HG02840 (cell line): ENCODE data around the gene PAM.
"Not testable (repeated sequence)": the region's sequence is repeated elsewhere in the genome, so short reads cannot be mapped to it uniquely, and the experiment has no call there.

Source experiments
- ATAC-seq: cut with Tn5 transposase; IDR thresholded peaks from one replicate; pipeline ENCODE4 v1.9.1; 2021; ENCODE audit warnings: mild to moderate bottlenecking, moderate library complexity, moderate number of reproducible peaks; ENCODE audit not compliant: unreplicated experiment, low FRiP score

PAM gene

GRCh38 chr5:102888483-102888882, 133.4 kb downstream of the PAM start:
- ATAC-seq: no peak

GRCh38 chr5:102889033-102889432, 133.9 kb downstream of the PAM start:
- ATAC-seq: no peak

GRCh38 chr5:102890133-102890532, 135.0 kb downstream of the PAM start:
- no peak for ATAC-seq

GRCh38 chr5:102891175-102891574, 136.1 kb downstream of the PAM start:
- ATAC-seq: no peak

- ATAC-seq: no peak
These were observed 138.8 kb downstream of the PAM start for GRCh38 chr5:102893942-102894341.

GRCh38 chr5:102895234-102895633, 140.1 kb downstream of the PAM start:
- no peak for ATAC-seq

GRCh38 chr5:102895976-102896375, 140.9 kb downstream of the PAM start:
- ATAC-seq: no peak

GRCh38 chr5:102901424-102902134, 146.5 kb downstream of the PAM start:
- no peak for ATAC-seq

GRCh38 chr5:102902135-102902448, 147.0 kb downstream of the PAM start:
- no peak for ATAC-seq

GRCh38 chr5:102902647-102903046, 147.5 kb downstream of the PAM start:
- no peak for ATAC-seq

- ATAC-seq: no peak
These were observed 148.2 kb downstream of the PAM start for GRCh38 chr5:102903074-102903871.

- no peak for ATAC-seq
These were observed 150.0 kb downstream of the PAM start for GRCh38 chr5:102905056-102905455.

- not testable (repeated sequence) for ATAC-seq
These were observed 152.0 kb downstream of the PAM start for GRCh38 chr5:102907099-102907498.

- no peak for ATAC-seq
These were observed 155.4 kb downstream of the PAM start for GRCh38 chr5:102910240-102911226.

GRCh38 chr5:102911973-102912372, 156.9 kb downstream of the PAM start:
- no peak for ATAC-seq

GRCh38 chr5:102916109-102916508, 161.0 kb downstream of the PAM start:
- no peak for ATAC-seq

- ATAC-seq: no peak
These were observed 164.0 kb downstream of the PAM start for GRCh38 chr5:102918986-102919610.

GRCh38 chr5:102920762-102921161, 165.7 kb downstream of the PAM start:
- ATAC-seq: no peak

- ATAC-seq: no peak
These were observed 166.4 kb downstream of the PAM start for GRCh38 chr5:102921341-102922044.
